H1 (cell line): ENCODE data around the gene KCNMA1. TPM values are rescaled to one million over a fixed set of nuclear protein-coding genes. Genes with fewer than 3 reads are reported as not detected.

Experiments used
- CTCF ChIA-PET: fragments of 300-600 bp; sonication (Branson Sonifier 250); formaldehyde crosslinking; loops from one replicate; lab custom pipeline; 2021; ENCODE audit not compliant: partially characterized antibody; lab: Charles Lee
- POLR2A ChIA-PET: fragments of 300-600 bp; sonication (Branson Sonifier 250); formaldehyde crosslinking; loops from one replicate; lab custom pipeline; 2021; ENCODE audit warnings: inconsistent platforms; ENCODE audit not compliant: partially characterized antibody; lab: Charles Lee
- DNase-seq, 2 experiments: peaks; one replicate each; pipeline versions ENCODE4 v3.0.0 to v3.0.0-alpha.2; 2010 to 2022; ENCODE audit warnings: low spot score in 2 of 2, low read depth in 1 of 2, mixed read lengths in 1 of 2
- FAIRE-seq: peaks from 2 replicates; lab custom pipeline; 2011; peaks lifted over from hg19 to GRCh38; lab: Jason Lieb, UNC
- H2AFZ ChIP-seq: 2 replicates; pipeline ENCODE4 v1.8.1; 2012; ENCODE audit warnings: low read length, inconsistent platforms
- H2AK5ac ChIP-seq: 2 replicates; pipeline ENCODE4 v1.6.1; 2013; ENCODE audit warnings: low read depth, low read length
- H2BK120ac ChIP-seq: replicated peaks from 2 replicates; pipeline ENCODE3; 2013; ENCODE audit warnings: low read depth, low read length, inconsistent platforms
- H2BK12ac ChIP-seq: 2 replicates; pipeline ENCODE4 v1.6.1; 2013; ENCODE audit warnings: low read depth, low read length
- H2BK15ac ChIP-seq: 2 replicates; pipeline ENCODE4 v1.6.1; 2013; ENCODE audit warnings: low read length
- H2BK20ac ChIP-seq: 2 replicates; pipeline ENCODE4 v1.6.1; 2013; ENCODE audit warnings: low read length
- H2BK5ac ChIP-seq: 2 replicates; pipeline ENCODE4 v1.6.1; 2013; ENCODE audit warnings: low read depth, low read length
- H3K14ac ChIP-seq: 2 replicates; pipeline ENCODE4 v1.6.1; 2013; ENCODE audit warnings: inconsistent platforms; ENCODE audit not compliant: insufficient read length
- H3K18ac ChIP-seq: 2 replicates; pipeline ENCODE4 v1.6.1; 2013; ENCODE audit warnings: low read length; ENCODE audit errors: extremely low read depth
- H3K23ac ChIP-seq: 2 replicates; pipeline ENCODE4 v1.6.1; 2013; ENCODE audit warnings: inconsistent platforms; ENCODE audit not compliant: insufficient read length
- H3K23me2 ChIP-seq: 2 replicates; pipeline ENCODE4 v1.6.1; 2013; ENCODE audit warnings: low read depth, low read length
- H3K27ac ChIP-seq: 2 replicates; pipeline ENCODE4 v1.6.1; 2011; ENCODE audit warnings: low read depth, low read length, inconsistent platforms
- H3K27me3 ChIP-seq, 4 experiments: replicated peaks in 1 of 4; 1 replicate in 1 of 4; 2 replicates in 3 of 4; pipeline versions ENCODE4 v1.6.1 to v1.8.1; 2011 to 2013; ENCODE audit warnings: low read length in 3 of 4, mild to moderate bottlenecking in 3 of 4, inconsistent platforms in 2 of 4, mixed read lengths in 2 of 4, moderate library complexity in 1 of 4; ENCODE audit not compliant: control insufficient read depth in 3 of 4, insufficient read depth in 3 of 4; ENCODE audit errors: extremely low read depth in 1 of 4
- H3K36me3 ChIP-seq, 4 experiments: 2 replicates each; pipeline versions ENCODE4 v1.6.1 to v1.8.1; 2011 to 2013; ENCODE audit warnings: mild to moderate bottlenecking in 4 of 4, low read length in 3 of 4, moderate library complexity in 2 of 4, control low read depth in 1 of 4, inconsistent platforms in 1 of 4; ENCODE audit not compliant: insufficient read depth in 4 of 4, control insufficient read depth in 2 of 4
- H3K4ac ChIP-seq: replicated peaks from 2 replicates; pipeline ENCODE3; 2013; ENCODE audit warnings: low read length, low read depth, mixed read lengths, inconsistent platforms; ENCODE audit not compliant: insufficient read length
- H3K4me1 ChIP-seq, 4 experiments: replicated peaks in 1 of 4; 1 replicate in 1 of 4; 2 replicates in 3 of 4; pipeline versions ENCODE4 v1.6.1 to v1.8.1; 2011 to 2013; ENCODE audit warnings: low read length in 3 of 4, inconsistent platforms in 2 of 4, mixed read lengths in 1 of 4; ENCODE audit not compliant: insufficient read depth in 4 of 4, control insufficient read depth in 3 of 4
- H3K4me2 ChIP-seq, 2 experiments: 2 replicates each; pipeline versions ENCODE4 v1.6.1 to v1.8.1; 2011 to 2013; ENCODE audit warnings: low read depth in 2 of 2, low read length in 2 of 2, control low read depth in 1 of 2, inconsistent platforms in 1 of 2, mild to moderate bottlenecking in 1 of 2; ENCODE audit not compliant: insufficient read depth in 1 of 2
- H3K4me3 ChIP-seq, 4 experiments: fragments of 200-600, 300-600 bp in 1 of 4; sonication (generic), shearing (Covaris generic), sonication (Bioruptor Twin) in 1 of 4; 2 replicates each; pipeline versions ENCODE4 v1.5.1 to v1.8.1; 2011 to 2016; ENCODE audit warnings: low read length in 4 of 4, low read depth in 3 of 4, control low read depth in 2 of 4, inconsistent platforms in 2 of 4, mild to moderate bottlenecking in 2 of 4, mixed read lengths in 1 of 4, moderate library complexity in 1 of 4; ENCODE audit not compliant: insufficient read depth in 2 of 4; ENCODE audit errors: extremely low read depth in 1 of 4
- H3K56ac ChIP-seq: replicated peaks from 2 replicates; pipeline ENCODE3; 2013; ENCODE audit warnings: low read depth, mild to moderate bottlenecking, mixed read lengths, low read length, inconsistent platforms; ENCODE audit not compliant: insufficient read length
- H3K79me1 ChIP-seq: 2 replicates; pipeline ENCODE4 v1.6.1; 2013; ENCODE audit warnings: low read depth, low read length, control low read depth
- H3K79me2 ChIP-seq, 2 experiments: 2 replicates each; pipeline versions ENCODE4 v1.6.1 to v1.8.1; 2012 to 2013; ENCODE audit warnings: low read length in 2 of 2, mild to moderate bottlenecking in 2 of 2, inconsistent platforms in 1 of 2; ENCODE audit not compliant: insufficient read depth in 2 of 2, control insufficient read depth in 1 of 2
- H3K9ac ChIP-seq, 4 experiments: replicated peaks in 1 of 4; 1 replicate in 1 of 4; 2 replicates in 3 of 4; pipeline versions ENCODE4 v1.6.1 to v1.8.1; 2011 to 2013; ENCODE audit warnings: low read depth in 3 of 4, low read length in 3 of 4, control low read depth in 2 of 4, mild to moderate bottlenecking in 2 of 4, moderate library complexity in 2 of 4, inconsistent platforms in 1 of 4; ENCODE audit errors: extremely low read depth in 1 of 4
- H3K9me3 ChIP-seq, 2 experiments: 2 replicates each; pipeline versions ENCODE4 v1.6.1 to v1.8.1; 2012 to 2013; ENCODE audit warnings: mild to moderate bottlenecking in 2 of 2, moderate library complexity in 2 of 2, control low read depth in 1 of 2, inconsistent platforms in 1 of 2, low read depth in 1 of 2, low read length in 1 of 2, mixed read lengths in 1 of 2; ENCODE audit not compliant: insufficient read depth in 2 of 2
- H4K20me1 ChIP-seq, 2 experiments: replicated peaks in 1 of 2; 2 replicates each; pipeline versions ENCODE3 to v1.8.1; 2011 to 2013; ENCODE audit warnings: inconsistent platforms in 2 of 2, low read length in 2 of 2, mild to moderate bottlenecking in 1 of 2; ENCODE audit not compliant: insufficient read depth in 2 of 2, control insufficient read depth in 1 of 2
- H4K5ac ChIP-seq: 2 replicates; pipeline ENCODE4 v1.6.1; 2013; ENCODE audit warnings: low read length, low read depth, mixed read lengths, inconsistent platforms; ENCODE audit not compliant: insufficient read length
- H4K8ac ChIP-seq: 2 replicates; pipeline ENCODE4 v1.8.0; 2013; ENCODE audit warnings: mild to moderate bottlenecking, moderate library complexity, low read length, inconsistent platforms; ENCODE audit not compliant: insufficient read depth; ENCODE audit errors: extremely low read depth
- H4K91ac ChIP-seq: replicated peaks from 2 replicates; pipeline ENCODE3; 2013; ENCODE audit warnings: low read length, mixed read lengths, inconsistent platforms; ENCODE audit not compliant: insufficient read length
- GABPA ChIP-seq: IDR thresholded peaks from 2 replicates; pipeline ENCODE4 v1.6.1; 2011; ENCODE audit warnings: mild to moderate bottlenecking, low read length, moderate library complexity, borderline replicate concordance; ENCODE audit not compliant: insufficient read depth
- KDM1A ChIP-seq: fragments of 200-600, 300-600 bp; sonication (generic); IDR thresholded peaks from 2 replicates; pipeline ENCODE4 v1.7.1; 2016; ENCODE audit warnings: mild to moderate bottlenecking, low read length, borderline replicate concordance
- MAFK ChIP-seq: IDR thresholded peaks from 2 replicates; pipeline ENCODE4 v1.6.1; 2012; ENCODE audit warnings: low read depth, mild to moderate bottlenecking, improper control_type of control experiment, low read length
- RNF2 ChIP-seq: fragments of 200-900, 300-1000 bp; sonication (generic); IDR thresholded peaks from 2 replicates; pipeline ENCODE4 v1.7.1; 2016; ENCODE audit warnings: borderline replicate concordance, low read depth, mild to moderate bottlenecking, antibody characterized with exemption, low read length; ENCODE audit not compliant: poor library complexity, severe bottlenecking; ENCODE audit errors: missing control alignments
- TBP ChIP-seq: IDR thresholded peaks from 2 replicates; pipeline ENCODE4 v1.6.1; 2011; ENCODE audit warnings: low read depth, low read length, improper control_type of control experiment
- WGBS, 2 experiments: shearing (Covaris generic) in 1 of 2; methylation state at CpG; one replicate each; pipeline versions ENCODE4 v1.1.6 to v1.1.7; 2013 to 2015; ENCODE audit warnings: low lambda C conversion rate in 2 of 2, mixed read lengths in 2 of 2, inconsistent platforms in 1 of 2, low coverage in 1 of 2, missing lambda C conversion rate in 1 of 2; ENCODE audit not compliant: insufficient replicate concordance in 2 of 2, insufficient coverage in 1 of 2, insufficient read length in 1 of 2; ENCODE audit errors: extremely low coverage in 1 of 2, missing lambda C conversion rate in 1 of 2; 5-methylcytosine and 5-hydroxymethylcytosine counted together
- polyA plus RNA-seq, 7 experiments: library from polyadenylated mRNA; depleted of rRNA in 3 of 7; stranded (reverse) in 5 of 7; unstranded in 2 of 7; fragments of >200 nt in 5 of 7; fragments of 200-250 nt in 2 of 7; gene quantifications; 1 replicate in 5 of 7; 2 replicates in 1 of 7; 4 replicates in 1 of 7; pipeline versions ENCODE4 v1.2.1 to v1.2.3, GENCODE V29; 2011 to 2013; ENCODE audit warnings: missing spikeins in 2 of 7, mixed read lengths in 2 of 7
- total RNA-seq: library from RNA; stranded (reverse); fragmentation: NEBNext Ultra II Directional; extraction: Animal tissue kit (Norgen Biotek cat#: 25700); gene quantifications from 2 replicates; pipeline ENCODE4 v1.2.1, GENCODE V29; 2021

KCNMA1 gene
- total and polyA plus RNA-seq, 2 of the 8 experiments (the other 6 are each of a cell fraction or from before 2014, with no cell fraction given): 10.2 to 11.1 TPM

GRCh38 chr10:77027141-77027540, 610.5 kb downstream of the KCNMA1 start:
- H3K56ac ChIP-seq: no peak overlapping the region
- H3K18ac ChIP-seq: no peak overlapping the region
- no peaks in the 10 kb centered on the region for H3K9me3 ChIP-seq
- H3K4me3 ChIP-seq: no peak overlapping the region
- H3K23me2 ChIP-seq: no peaks in the 10 kb centered on the region
- no peak overlapping the region for H3K9ac ChIP-seq
- CTCF ChIA-PET: interaction anchor here (0.8 to 4.7 kb wide), 4 partner anchors 10 to 22 kb away, joined by 3 to 48 read pairs (median 3); no protein-coding TSS in a partner anchor
- no peak overlapping the region for H3K4ac ChIP-seq
- H3K27ac ChIP-seq: no peak overlapping the region
- no peak overlapping the region for H2BK15ac ChIP-seq
- H2BK20ac ChIP-seq: no peak overlapping the region
- H4K5ac ChIP-seq: no peak overlapping the region
- no peak for DNase-seq
- no peak overlapping the region for H3K14ac ChIP-seq
- H2BK120ac ChIP-seq: no peak overlapping the region
- H4K91ac ChIP-seq: no peak overlapping the region
- no peak overlapping the region for H2BK12ac ChIP-seq
- peaks cover 0 to 1% of the 10 kb centered on the region in 2 experiments for H4K20me1 ChIP-seq
- H3K4me2 ChIP-seq: no peak overlapping the region
- TF ChIP-seq TBP (no peak), RNF2 (no peak), MAFK (no peak), KDM1A (no peak), GABPA (no peak)
- TF ChIP-seq, all 59 proteins: peak for 0
- Histone ChIP-seq H2BK5ac (no peak overlapping the region), H3K27me3 (no peaks in the 10 kb centered on the region), H2AFZ (no peak overlapping the region), H4K8ac (no peak overlapping the region), H3K79me1 (no peaks in the 10 kb centered on the region), H2AK5ac (no peak overlapping the region), H3K4me1 (no peaks in the 10 kb centered on the region; a peak in 1 of 7 replicates), H3K23ac (no peak overlapping the region), H3K36me3 (no peaks in the 10 kb centered on the region), H3K79me2 (no peaks in the 10 kb centered on the region)
- WGBS, 2 experiments: 96% methylated on average over 2 of the region's 2 CpGs; no CpG with 5 or more reads in 1 of the 2 experiments
- no peak for FAIRE-seq
- POLR2A ChIA-PET: no interaction called here
